ENCODE measurements around the gene OR7G3. TPM values are rescaled to one million over a fixed set of nuclear protein-coding genes. Genes with fewer than 3 reads are reported as not detected.

OR7G3 gene
- total and polyA plus RNA-seq, 2 donors (not counting 3 experiments of a cell fraction or from before 2014, with no cell fraction given): not detected

DNA sequence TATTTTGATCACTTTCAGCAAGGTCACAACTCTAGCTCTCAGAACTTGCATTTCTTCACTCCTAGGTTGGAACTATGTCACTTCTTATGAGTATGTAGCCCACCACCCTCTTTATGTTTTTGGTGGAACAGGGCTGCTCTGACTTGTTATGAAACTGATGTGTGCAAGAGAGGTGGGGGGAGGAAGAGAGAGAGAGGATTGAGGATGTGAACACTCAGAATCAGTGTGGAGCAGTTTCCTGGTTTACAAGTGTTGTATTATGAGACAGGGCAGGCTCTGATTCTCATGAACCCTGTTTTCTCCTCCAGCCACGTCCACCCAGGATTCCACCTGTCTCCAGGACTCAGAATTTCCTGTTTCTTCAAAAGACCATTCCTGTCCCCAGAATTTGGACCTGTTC lies 29.6 kb upstream of the OR7G3 start:
- Histone ChIP-seq H3K79me2 (ENCODE audit: control insufficient read depth, insufficient read depth, low read length) (peaks cover 48% of the 10 kb centered on the region), H3K4me3 (replicated peaks in 1 of 3; ENCODE audit: insufficient read depth in 1 of 3, low read depth in 1 of 3, low read length in 3 of 3) (no peak overlapping the region), H3K9ac (replicated peaks; ENCODE audit: extremely low read depth, insufficient read depth, low read length) (no peak overlapping the region), H3K9me3 (replicated peaks; ENCODE audit: control insufficient read depth, insufficient read depth, low read length) (peaks cover 11% of the 10 kb centered on the region), H4K20me1 (replicated peaks; ENCODE audit: control insufficient read depth, extremely low read depth, insufficient read depth, low read length) (no peaks in the 10 kb centered on the region), H3K36me3 (ENCODE audit: control insufficient read depth in 2 of 2, extremely low read depth in 1 of 2, insufficient read depth in 2 of 2, low read length in 2 of 2) (peaks cover 22 to 43% of the 10 kb centered on the region in 2 experiments), H3K4me1 (ENCODE audit: control insufficient read depth, extremely low read depth, insufficient read depth, low read length) (no peaks in the 10 kb centered on the region), H2AFZ (ENCODE audit: low read depth, low read length) (no peak overlapping the region), H3K9me1 (replicated peaks; ENCODE audit: control insufficient read depth, extremely low read depth, insufficient read depth, low read length) (no peaks in the 10 kb centered on the region), H3K27me3 (ENCODE audit: control insufficient read depth in 2 of 2, insufficient read depth in 2 of 2, low read length in 2 of 2) (no peaks in the 10 kb centered on the region), H3K4me2 (ENCODE audit: insufficient read depth, low read length) (no peak overlapping the region), H3K27ac (ENCODE audit: insufficient read depth, low read depth, low read length) (no peak overlapping the region)
- no TSS peak for BruUV-seq (replicated peaks)
- DNase-seq (ENCODE audit: low read depth, low spot score) (no peak), FAIRE-seq (no peak)
- ChIA-PET CTCF (no interaction called here), POLR2A (no interaction called here)
- dilution Hi-C loops (cut with MboI; ENCODE audit: extremely low pct_ligation_motif_present, low sequenced_read_pairs): no loop called here
- intact Hi-C loops (cut with micrococcal nuclease): no loop called here
- no peak for TF ChIP-seq GATA2 (IDR thresholded peaks at IDR 0.05; ENCODE audit: insufficient read depth, insufficient read length, low read depth, low read length)
- no peak for TF ChIP-seq MYC (IDR thresholded peaks at IDR 0.05; ENCODE audit: low read depth, low read length)
- TF ChIP-seq EZH2 (IDR thresholded peaks at IDR 0.05; ENCODE audit: borderline replicate concordance, low read depth, low read length, severe bottlenecking): no peak
- TF ChIP-seq FOS (IDR thresholded peaks at IDR 0.05; ENCODE audit: borderline replicate concordance, insufficient read depth, low read length): no peak
- TF ChIP-seq JUN (IDR thresholded peaks at IDR 0.05; ENCODE audit: borderline replicate concordance, insufficient read depth, insufficient read length, low read depth): no peak
- no peak for TF ChIP-seq POLR2AphosphoS5 (IDR thresholded peaks at IDR 0.05; ENCODE audit: insufficient read depth, low read depth, low read length)
- TF ChIP-seq, protein P1, sequence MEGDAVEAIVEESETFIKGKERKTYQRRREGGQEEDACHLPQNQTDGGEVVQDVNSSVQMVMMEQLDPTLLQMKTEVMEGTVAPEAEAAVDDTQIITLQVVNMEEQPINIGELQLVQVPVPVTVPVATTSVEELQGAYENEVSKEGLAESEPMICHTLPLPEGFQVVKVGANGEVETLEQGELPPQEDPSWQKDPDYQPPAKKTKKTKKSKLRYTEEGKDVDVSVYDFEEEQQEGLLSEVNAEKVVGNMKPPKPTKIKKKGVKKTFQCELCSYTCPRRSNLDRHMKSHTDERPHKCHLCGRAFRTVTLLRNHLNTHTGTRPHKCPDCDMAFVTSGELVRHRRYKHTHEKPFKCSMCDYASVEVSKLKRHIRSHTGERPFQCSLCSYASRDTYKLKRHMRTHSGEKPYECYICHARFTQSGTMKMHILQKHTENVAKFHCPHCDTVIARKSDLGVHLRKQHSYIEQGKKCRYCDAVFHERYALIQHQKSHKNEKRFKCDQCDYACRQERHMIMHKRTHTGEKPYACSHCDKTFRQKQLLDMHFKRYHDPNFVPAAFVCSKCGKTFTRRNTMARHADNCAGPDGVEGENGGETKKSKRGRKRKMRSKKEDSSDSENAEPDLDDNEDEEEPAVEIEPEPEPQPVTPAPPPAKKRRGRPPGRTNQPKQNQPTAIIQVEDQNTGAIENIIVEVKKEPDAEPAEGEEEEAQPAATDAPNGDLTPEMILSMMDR (IDR thresholded peaks at IDR 0.05; ENCODE audit: extremely low read depth in 1 of 2, insufficient read depth in 1 of 2, low read depth in 1 of 2, low read length in 2 of 2): no peak
- TF ChIP-seq, protein P2, sequence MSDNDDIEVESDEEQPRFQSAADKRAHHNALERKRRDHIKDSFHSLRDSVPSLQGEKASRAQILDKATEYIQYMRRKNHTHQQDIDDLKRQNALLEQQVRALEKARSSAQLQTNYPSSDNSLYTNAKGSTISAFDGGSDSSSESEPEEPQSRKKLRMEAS (IDR thresholded peaks at IDR 0.05; ENCODE audit: insufficient read depth, insufficient read length): no peak
- no peak for TF ChIP-seq POLR2A (IDR thresholded peaks at IDR 0.05; ENCODE audit: low read depth, low read length)

Data from endothelial cell of umbilical vein (primary cell).